Activated T-cell treated with anti-CD3 and anti-CD28 coated beads for 48 hours (primary cell): ENCODE results near the gene LRRC61.

ENCODE experiments used
- DNase-seq: peaks from one replicate; pipeline ENCODE4 v3.0.0-alpha.2; 2020; ENCODE audit warnings: low read depth

Gene LRRC61

GRCh38 chr7:150357270-150357669 lies 34.1 kb downstream of the LRRC61 start:
- peak; percentile 52 for DNase-seq

- DNase-seq = no peak
Observed at GRCh38 chr7:150357771-150358427, 34.7 kb downstream of the LRRC61 start.

DNA sequence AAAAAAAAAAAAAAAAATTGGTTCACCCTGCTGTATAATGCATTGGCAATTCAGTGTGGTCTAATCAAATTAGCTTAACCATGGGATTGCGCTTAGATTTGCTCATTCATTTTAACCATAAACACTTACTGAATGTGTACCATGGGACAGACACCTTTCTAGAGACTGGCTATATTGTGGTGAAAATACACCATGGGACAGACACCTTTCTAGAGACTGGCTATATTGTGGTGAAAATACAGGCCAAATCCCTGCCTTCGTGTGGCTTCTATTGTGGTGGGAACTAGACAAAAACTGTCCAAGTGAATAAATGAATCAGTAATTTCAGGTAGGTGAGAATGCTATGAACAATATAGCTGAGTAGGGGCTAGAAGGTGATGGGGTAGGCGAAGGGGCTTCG lies 35.3 kb downstream of the LRRC61 start:
- DNase-seq = no peak

- no peak for DNase-seq
Observed at GRCh38 chr7:150358988-150359621, 36.0 kb downstream of the LRRC61 start.

- DNase-seq = no peak
Observed at GRCh38 chr7:150359622-150360362, 36.6 kb downstream of the LRRC61 start.

DNA sequence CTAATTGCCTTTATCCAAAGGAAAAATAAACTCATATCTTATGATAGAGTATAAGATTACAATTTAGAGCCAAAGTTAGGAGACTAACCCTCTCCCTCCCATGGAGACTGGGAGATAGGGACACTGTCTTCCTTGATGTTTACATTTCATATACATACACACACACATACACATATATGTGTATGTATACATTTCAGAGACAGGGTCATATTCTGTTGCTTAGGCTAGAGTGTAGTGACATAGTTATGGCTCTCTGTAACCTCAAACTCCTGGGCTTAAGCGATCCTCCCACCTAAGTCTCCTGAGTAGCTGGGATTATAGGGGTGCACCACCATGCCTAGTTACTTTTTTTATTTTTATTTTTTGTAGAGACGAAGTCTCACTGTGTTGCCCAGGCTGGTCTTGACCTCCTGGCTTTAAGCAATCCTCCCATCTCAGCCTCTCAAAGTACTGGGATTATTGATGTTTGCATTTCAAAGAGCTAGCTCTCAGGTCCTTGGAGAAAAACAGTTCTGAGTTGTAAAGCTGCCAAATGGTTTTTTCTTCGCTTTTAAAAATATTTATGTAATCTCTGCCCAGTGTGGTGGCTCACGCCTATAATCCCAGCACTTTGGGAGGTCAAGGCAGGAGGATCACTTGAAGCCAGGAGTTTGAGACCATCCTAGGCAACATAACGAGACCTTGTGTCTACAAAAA lies 37.4 kb downstream of the LRRC61 start:
- no peak for DNase-seq

GRCh38 chr7:150361402-150361801 lies 38.2 kb downstream of the LRRC61 start:
- no peak for DNase-seq

DNA sequence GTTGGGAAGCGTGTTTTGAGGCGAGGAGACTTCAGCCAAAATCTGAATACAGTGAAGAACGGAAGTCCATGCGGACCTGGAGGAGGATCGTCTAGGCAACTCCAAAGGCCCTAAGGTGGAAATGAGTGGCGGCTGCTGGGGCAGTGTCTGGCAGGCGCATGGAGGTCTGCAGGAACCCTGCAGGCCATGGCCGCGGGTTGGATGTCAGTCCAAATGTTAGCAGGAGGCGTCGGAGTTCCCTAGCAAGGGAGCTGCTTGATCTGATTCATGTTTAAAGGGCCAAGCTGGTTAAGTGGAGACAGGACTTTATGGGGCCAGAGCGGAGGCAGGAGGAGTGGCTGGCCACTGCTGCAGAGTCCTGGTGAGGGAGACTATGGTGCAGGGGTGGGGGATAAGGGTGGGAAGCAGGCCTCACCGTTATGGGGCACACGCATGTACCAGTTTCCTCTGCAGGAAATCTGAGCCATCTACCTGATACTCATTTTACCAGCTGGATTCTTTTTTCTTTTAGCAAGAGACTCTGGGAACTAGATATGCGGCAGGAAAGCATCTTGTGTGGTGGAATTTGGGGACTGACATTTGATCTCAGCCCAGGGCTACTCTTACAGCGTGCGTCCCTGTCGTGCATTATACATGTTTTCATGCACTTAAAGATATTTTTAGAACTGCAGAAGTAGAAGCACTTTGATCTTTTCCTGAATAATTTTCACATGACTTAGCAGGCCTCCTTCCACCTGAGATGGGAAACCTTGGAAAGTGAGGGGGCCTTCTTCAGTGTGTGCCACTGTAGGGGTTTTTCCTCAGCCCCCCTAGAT lies 38.9 kb downstream of the LRRC61 start:
- no peak for DNase-seq

- no peak for DNase-seq
Observed at GRCh38 chr7:150363370-150363769, 40.2 kb downstream of the LRRC61 start.

DNA sequence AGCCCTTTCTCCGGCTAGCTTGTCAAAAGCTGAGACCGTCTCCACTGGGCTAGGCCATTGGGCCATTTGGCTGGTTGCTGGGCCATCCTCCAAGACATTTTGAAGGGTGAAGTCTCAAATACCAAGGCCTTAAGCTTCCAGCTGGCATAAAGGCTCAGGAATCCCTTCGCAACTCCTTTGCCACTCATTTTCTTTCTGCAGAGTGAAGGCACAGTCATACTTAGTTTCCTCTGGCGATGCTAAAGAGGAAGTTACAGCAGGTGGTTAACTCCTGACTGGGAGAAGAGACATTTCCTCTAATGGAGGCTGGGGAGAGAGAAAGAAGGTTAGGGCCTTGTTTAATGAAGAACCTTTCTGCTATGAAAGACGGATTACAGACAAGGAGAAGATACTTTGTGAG lies 40.7 kb downstream of the LRRC61 start:
- DNase-seq = no peak

- no peak for DNase-seq
Observed at GRCh38 chr7:150365194-150365593, 42.0 kb downstream of the LRRC61 start.

- DNase-seq = no peak
Observed at GRCh38 chr7:150365673-150366398, 42.7 kb downstream of the LRRC61 start.

GRCh38 chr7:150367677-150368095 lies 44.5 kb downstream of the LRRC61 start:
- no peak for DNase-seq

GRCh38 chr7:150368096-150368883 lies 45.1 kb downstream of the LRRC61 start, which contains the start of gene REPIN1:
TSS of gene REPIN1 (plus strand) at chr7:150368822. CDS start at chr7:150369712, 890 bp downstream.
- peak; percentile 79 for DNase-seq

- no peak for DNase-seq
Observed at GRCh38 chr7:150368884-150369747, 46.0 kb downstream of the LRRC61 start.

GRCh38 chr7:150369748-150370501 lies 46.8 kb downstream of the LRRC61 start:
- DNase-seq = no peak

DNA sequence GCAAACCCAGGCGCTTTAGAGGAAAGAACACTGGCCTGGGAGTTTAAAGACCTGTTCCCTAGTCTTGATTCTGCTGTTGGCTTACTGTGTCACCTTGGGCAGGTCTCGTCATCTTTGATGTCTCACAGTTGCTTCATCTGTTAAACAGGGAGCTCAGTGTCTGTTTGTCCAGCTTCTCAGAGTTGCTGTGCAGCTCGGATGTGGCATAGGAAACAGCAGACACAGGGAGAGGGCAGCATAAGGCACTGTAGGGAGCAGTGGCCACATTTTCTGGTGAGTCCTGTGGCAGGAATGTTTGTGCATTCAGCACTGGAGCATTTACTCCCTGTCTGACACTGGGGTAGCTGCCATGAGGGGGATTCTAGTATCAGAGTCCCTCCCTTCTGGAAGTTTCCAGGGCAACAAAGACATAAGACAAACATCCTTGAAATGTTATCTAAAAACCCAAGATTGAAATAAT lies 47.5 kb downstream of the LRRC61 start:
- DNase-seq = no peak
